Neural cell (in vitro differentiated cells): ENCODE data around the gene ELN.

Experiments used
- EP300 ChIP-seq: fragments of 450-650 bp; conservative IDR thresholded peaks from 2 replicates; pipeline ENCODE4 v1.6.1; 2014; ENCODE audit warnings: antibody characterized with exemption, mild to moderate bottlenecking, moderate library complexity; ENCODE audit not compliant: poor library complexity, severe bottlenecking
- POLR2AphosphoS5 ChIP-seq: IDR thresholded peaks from 2 replicates; pipeline ENCODE4 v1.6.1; 2012
- TF ChIP-seq, protein P1 (sequence below): fragments of 450-650 bp; IDR thresholded peaks from 2 replicates; pipeline ENCODE4 v1.5.1; 2014; ENCODE audit warnings: antibody characterized with exemption, mild to moderate bottlenecking, moderate library complexity; ENCODE audit not compliant: poor library complexity, severe bottlenecking

- TF ChIP-seq POLR2AphosphoS5 (no peak), EP300 (no peak)
- TF ChIP-seq, protein P1, sequence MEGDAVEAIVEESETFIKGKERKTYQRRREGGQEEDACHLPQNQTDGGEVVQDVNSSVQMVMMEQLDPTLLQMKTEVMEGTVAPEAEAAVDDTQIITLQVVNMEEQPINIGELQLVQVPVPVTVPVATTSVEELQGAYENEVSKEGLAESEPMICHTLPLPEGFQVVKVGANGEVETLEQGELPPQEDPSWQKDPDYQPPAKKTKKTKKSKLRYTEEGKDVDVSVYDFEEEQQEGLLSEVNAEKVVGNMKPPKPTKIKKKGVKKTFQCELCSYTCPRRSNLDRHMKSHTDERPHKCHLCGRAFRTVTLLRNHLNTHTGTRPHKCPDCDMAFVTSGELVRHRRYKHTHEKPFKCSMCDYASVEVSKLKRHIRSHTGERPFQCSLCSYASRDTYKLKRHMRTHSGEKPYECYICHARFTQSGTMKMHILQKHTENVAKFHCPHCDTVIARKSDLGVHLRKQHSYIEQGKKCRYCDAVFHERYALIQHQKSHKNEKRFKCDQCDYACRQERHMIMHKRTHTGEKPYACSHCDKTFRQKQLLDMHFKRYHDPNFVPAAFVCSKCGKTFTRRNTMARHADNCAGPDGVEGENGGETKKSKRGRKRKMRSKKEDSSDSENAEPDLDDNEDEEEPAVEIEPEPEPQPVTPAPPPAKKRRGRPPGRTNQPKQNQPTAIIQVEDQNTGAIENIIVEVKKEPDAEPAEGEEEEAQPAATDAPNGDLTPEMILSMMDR = no peak
Observed at GRCh38 chr7:74057216-74057925, 29.4 kb downstream of the ELN start.
